Gastroesophageal sphincter (tissue), 4 donors: ENCODE data around the gene SLC38A5. TPM values are rescaled to one million over a fixed set of nuclear protein-coding genes. Genes with fewer than 3 reads are reported as not detected.
A peak's percentile ranks its signal among the peaks of the same experiment; 100 is the strongest.

Source experiments
- ATAC-seq: fragments of 150-250 bp; one replicate; pipeline ENCODE4 v1.9.1; 2016; ENCODE audit warnings: mild to moderate bottlenecking, moderate library complexity
- H3K27ac ChIP-seq, 4 donors: fragments of 200-600 bp; sonication (generic) in 3 of 4; 1 replicate in 3 of 4; 2 replicates in 1 of 4; pipeline ENCODE4 v1.5.1; 2016 to 2019
- H3K27me3 ChIP-seq: fragments of 200-600 bp; sonication (generic); one replicate; pipeline ENCODE4 v1.5.1; 2019
- H3K36me3 ChIP-seq, 2 donors: fragments of 200-600 bp; sonication (generic); one replicate each; pipeline ENCODE4 v1.5.1; 2019; ENCODE audit warnings: control low read depth in 1 of 2
- H3K4me1 ChIP-seq, 3 donors: fragments of 200-600 bp; sonication (generic); 1 replicate in 2 of 3; 2 replicates in 1 of 3; pipeline ENCODE4 v1.5.1; 2016 to 2019; ENCODE audit warnings: control low read depth in 2 of 3
- H3K4me3 ChIP-seq, 2 donors: fragments of 200-600 bp; sonication (generic); one replicate each; pipeline ENCODE4 v1.5.1; 2019; ENCODE audit warnings: mild to moderate bottlenecking in 1 of 2, moderate library complexity in 1 of 2
- H3K9me3 ChIP-seq, 3 donors: fragments of 200-600 bp; sonication (generic); one replicate each; pipeline ENCODE4 v1.5.1; 2017 to 2019; ENCODE audit warnings: control low read depth in 2 of 3
- CTCF ChIP-seq, 4 experiments: fragments of 200-600 bp in 2 of 4; fragments of 450-650 bp in 2 of 4; sonication (generic) in 1 of 4; IDR thresholded peaks; one replicate each; pipeline ENCODE4 v1.5.1; 2017 to 2019; ENCODE audit warnings: antibody characterized with exemption in 4 of 4, mild to moderate bottlenecking in 2 of 4, moderate library complexity in 2 of 4
- EP300 ChIP-seq: sonication (generic); formaldehyde crosslinking; IDR thresholded peaks from one replicate; pipeline ENCODE4 v1.6.1; 2017; ENCODE audit warnings: antibody characterized with exemption, mild to moderate bottlenecking
- POLR2A ChIP-seq, 2 donors: fragments of 450-650 bp; IDR thresholded peaks; one replicate each; pipeline ENCODE4 v1.6.1; 2017; ENCODE audit warnings: antibody characterized with exemption in 2 of 2, mild to moderate bottlenecking in 2 of 2, moderate library complexity in 1 of 2
- POLR2AphosphoS5 ChIP-seq: sonication (generic); formaldehyde crosslinking; IDR thresholded peaks from one replicate; pipeline ENCODE4 v1.6.1; 2017; ENCODE audit warnings: antibody characterized with exemption
- WGBS, 2 donors: methylation state at CpG; one replicate each; pipeline ENCODE4 v1.1.5; 2018; ENCODE audit warnings: low coverage in 1 of 2; 5-methylcytosine and 5-hydroxymethylcytosine counted together
- total RNA-seq, 4 donors: library from RNA; depleted of rRNA; stranded (reverse); fragments of >200 nt; gene quantifications; one replicate each; pipeline ENCODE4 v1.1.0, GENCODE V29; 2016

Gene SLC38A5
- total RNA-seq, 4 donors from 2014 or later: 4.2 to 7.9 (median 4.7) TPM

- no peak for ATAC-seq
- Histone ChIP-seq H3K9me3 (no peaks in the 10 kb centered on the region), H3K36me3 (no peaks in the 10 kb centered on the region), H3K4me1 (peaks cover 0 to 19% (median 0%) of the 10 kb centered on the region in 3 donors), H3K4me3 (peak overlapping the region; percentile 25 to 39), H3K27ac (no peak overlapping the region), H3K27me3 (peaks cover 14% of the 10 kb centered on the region)
- TF ChIP-seq EP300: no peak
- no peak for TF ChIP-seq CTCF (IDR thresholded peaks at IDR 0.05)
- TF ChIP-seq POLR2A (IDR thresholded peaks at IDR 0.05): no peak
- WGBS, 2 donors: 17 to 34% methylated on average over 2 to 7 of the region's 23 CpGs
Measured at GRCh38 chrX:48468693-48469691, 1.1 kb downstream of the SLC38A5 start.

GRCh38 chrX:48468247-48468671, 1.8 kb downstream of the SLC38A5 start:
- 0 to 42% methylated on average over 3 to 8 of the region's 18 CpGs for WGBS, 2 donors
- TF ChIP-seq POLR2AphosphoS5: no peak
- TF ChIP-seq CTCF (IDR thresholded peaks at IDR 0.05): no peak
- TF ChIP-seq EP300: no peak
- no peak for TF ChIP-seq POLR2A (IDR thresholded peaks at IDR 0.05)
- ATAC-seq: peak; percentile 29
- Histone ChIP-seq H3K4me1 (peaks cover 0 to 19% (median 0%) of the 10 kb centered on the region in 3 donors), H3K4me3 (peak overlapping the region; percentile 21 to 39), H3K27ac (no peak overlapping the region), H3K36me3 (no peaks in the 10 kb centered on the region), H3K27me3 (peaks cover 14% of the 10 kb centered on the region), H3K9me3 (no peaks in the 10 kb centered on the region)

GRCh38 chrX:48467281-48467761, 2.7 kb downstream of the SLC38A5 start:
- peak overlapping the region in 1 of 4 donors; percentile 10 for H3K27ac ChIP-seq
- H3K9me3 ChIP-seq: no peaks in the 10 kb centered on the region
- 6 to 57% methylated on average over 1 to 3 of the region's 10 CpGs for WGBS, 2 donors
- H3K4me3 ChIP-seq: peak overlapping the region in 1 of 2 donors; percentile 39
- TF ChIP-seq EP300 (no peak), POLR2A (IDR thresholded peaks at IDR 0.05) (no peak), CTCF (IDR thresholded peaks at IDR 0.05) (no peak), POLR2AphosphoS5 (no peak)
- no peaks in the 10 kb centered on the region for H3K36me3 ChIP-seq
- peaks cover 0 to 19% (median 0%) of the 10 kb centered on the region in 3 donors for H3K4me1 ChIP-seq
- peaks cover 14% of the 10 kb centered on the region for H3K27me3 ChIP-seq
- no peak for ATAC-seq

- no CpG with 5 or more reads among the region's 10 CpGs for WGBS, 2 donors
- Histone ChIP-seq H3K27me3 (peaks cover 14% of the 10 kb centered on the region), H3K4me1 (peaks cover 0 to 19% (median 0%) of the 10 kb centered on the region in 3 donors)
Measured at GRCh38 chrX:48466696-48467095, 3.4 kb downstream of the SLC38A5 start.

More at GRCh38 chrX:48466696-48467095, 3.4 kb downstream of the SLC38A5 start:
- no peaks in the 10 kb centered on the region for H3K9me3 ChIP-seq
- ATAC-seq: no peak
- no peak overlapping the region for H3K4me3 ChIP-seq
- H3K27ac ChIP-seq: peak overlapping the region in 1 of 4 donors; percentile 10
- TF ChIP-seq CTCF (IDR thresholded peaks at IDR 0.05): no peak
- TF ChIP-seq POLR2A (IDR thresholded peaks at IDR 0.05): no peak
- TF ChIP-seq EP300: no peak
- TF ChIP-seq POLR2AphosphoS5: no peak
- H3K36me3 ChIP-seq: no peaks in the 10 kb centered on the region
